ENCODE results near the gene DENND6B. TPM values are rescaled to one million over a fixed set of nuclear protein-coding genes. Genes with fewer than 3 reads are reported as not detected.
A peak's percentile ranks its signal among the peaks of the same experiment; 100 is the strongest.

The DENND6B gene
- total and polyA plus RNA-seq, 4 donors, result 0.86 to 1.2 (median 1.1) TPM

GRCh38 chr22:50327711-50328019 is 853 bp upstream of the DENND6B start:
- 77% methylated on average over 22 of the region's 22 CpGs for WGBS
- Histone ChIP-seq H3K4me1 (ENCODE audit: control insufficient read depth in 4 of 4, insufficient read depth in 4 of 4, low read length in 3 of 4) (peaks cover 0 to 15% (median 10%) of the 10 kb centered on the region in 4 donors), H3K9me3 (ENCODE audit: control insufficient read depth in 4 of 4, low read length in 3 of 4) (no peaks in the 10 kb centered on the region), H3K27me3 (ENCODE audit: control insufficient read depth in 4 of 4, insufficient read depth in 4 of 4, low read length in 3 of 4) (no peaks in the 10 kb centered on the region), H3K36me3 (ENCODE audit: control insufficient read depth in 4 of 4, insufficient read depth in 3 of 4, low read depth in 1 of 4, low read length in 3 of 4) (no peaks in the 10 kb centered on the region), H3K27ac (ENCODE audit: low read depth in 1 of 2, low read length in 2 of 2) (peak overlapping the region; percentile 70 to 83), H3K9ac (ENCODE audit: low read depth in 1 of 2, low read length in 2 of 2) (peak overlapping the region; percentile 52 to 57), H3K4me3 (ENCODE audit: low read depth in 1 of 3, low read length in 3 of 3) (peak overlapping the region; percentile 21 to 85 (median 52))
- TF ChIP-seq RXRA (IDR thresholded peaks at IDR 0.05) (no peak), MAX (IDR thresholded peaks at IDR 0.05) (no peak), ZBTB33 (IDR thresholded peaks at IDR 0.05) (no peak), FOXA1 (IDR thresholded peaks at IDR 0.05) (no peak), HNF4A (conservative IDR thresholded peaks at IDR 0.05) (no peak), EGR1 (IDR thresholded peaks at IDR 0.05; ENCODE audit: low read depth in 2 of 2) (no peak), HNF4G (IDR thresholded peaks at IDR 0.05) (no peak), SP1 (IDR thresholded peaks at IDR 0.05) (no peak), REST (IDR thresholded peaks at IDR 0.05) (no peak), TAF1 (conservative IDR thresholded peaks at IDR 0.05) (no peak), JUND (IDR thresholded peaks at IDR 0.05) (no peak), RAD21 (IDR thresholded peaks at IDR 0.05) (no peak)
- DNase-seq (ENCODE audit: low spot score), result no peak

DNA sequence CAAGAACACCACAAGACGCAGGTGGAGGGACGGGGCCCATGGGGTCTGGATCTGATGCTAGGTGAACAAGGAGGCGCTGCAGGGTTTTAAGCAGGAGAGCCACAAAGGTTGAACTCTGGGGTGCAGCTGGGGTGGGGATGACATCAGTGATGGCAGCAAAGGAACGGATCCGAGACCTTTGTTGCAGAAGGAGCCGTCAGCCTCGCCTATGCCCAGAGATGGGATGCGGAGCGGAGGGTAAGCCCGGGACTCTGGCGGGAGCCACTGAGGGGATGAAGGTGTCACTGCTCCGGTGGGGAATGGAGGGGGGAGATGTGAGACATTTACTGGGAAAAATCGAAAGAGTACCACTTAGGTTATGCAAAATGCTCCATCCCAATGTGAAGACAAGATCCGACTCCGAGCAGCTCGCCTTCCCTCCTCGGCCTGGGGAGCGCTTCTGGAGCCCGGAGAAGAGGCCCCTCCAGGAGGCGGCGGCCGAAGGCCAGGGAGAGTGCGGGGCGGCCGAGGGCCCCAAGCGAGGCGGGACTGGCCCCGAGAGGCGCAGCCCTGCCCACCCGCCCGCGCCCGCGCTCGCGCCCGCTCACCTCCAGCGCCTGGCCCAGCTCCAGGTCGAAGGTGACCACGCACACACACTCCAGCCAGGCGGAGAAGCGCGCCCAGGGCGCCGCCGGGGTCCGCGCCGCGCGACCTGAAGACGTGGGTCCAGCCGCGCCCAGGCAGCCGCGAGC is 422 bp downstream of the DENND6B start:
- TF ChIP-seq SP1 (IDR thresholded peaks at IDR 0.05), result no peak
- H3K9me3 ChIP-seq (ENCODE audit: control insufficient read depth in 4 of 4, low read length in 3 of 4), result no peaks in the 10 kb centered on the region
- no peak for DNase-seq (ENCODE audit: low spot score)
- H3K27me3 ChIP-seq (ENCODE audit: control insufficient read depth in 4 of 4, insufficient read depth in 4 of 4, low read length in 3 of 4), result no peaks in the 10 kb centered on the region
- H3K27ac ChIP-seq (ENCODE audit: low read depth in 1 of 2, low read length in 2 of 2), result no peak overlapping the region
- H3K4me1 ChIP-seq (ENCODE audit: control insufficient read depth in 4 of 4, insufficient read depth in 4 of 4, low read length in 3 of 4), result peaks cover 0 to 15% (median 10%) of the 10 kb centered on the region in 4 donors
- H3K9ac ChIP-seq (ENCODE audit: low read depth in 1 of 2, low read length in 2 of 2), result no peak overlapping the region
- H3K36me3 ChIP-seq (ENCODE audit: control insufficient read depth in 4 of 4, insufficient read depth in 3 of 4, low read depth in 1 of 4, low read length in 3 of 4), result no peaks in the 10 kb centered on the region
- WGBS, result 19% methylated on average over 56 of the region's 56 CpGs
- peak overlapping the region; percentile 41 to 85 (median 52) for H3K4me3 ChIP-seq (ENCODE audit: low read depth in 1 of 3, low read length in 3 of 3)

Measured in liver (tissue), 9 donors.